Measurements from ENCODE around the gene OR8J1.

DNA sequence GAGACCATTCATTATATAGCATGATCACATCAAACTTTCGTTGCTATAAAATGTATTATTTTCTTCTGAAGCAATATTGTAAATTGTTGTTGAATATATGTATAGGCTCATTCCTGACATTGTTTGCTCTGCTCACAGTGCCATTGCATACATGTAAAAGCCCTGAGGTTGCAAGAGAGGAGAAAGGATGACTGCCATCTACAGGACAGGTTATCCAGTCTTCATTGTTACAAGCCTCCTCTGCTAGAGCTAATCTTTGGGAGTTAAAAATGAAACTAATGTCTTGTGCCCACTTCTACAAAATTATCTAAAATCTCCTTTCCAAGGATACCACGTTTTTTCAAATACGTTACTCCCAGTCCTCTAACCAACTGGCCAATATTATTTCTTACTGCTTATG lies 42.0 kb downstream of the OR8J1 start:
- TF ChIP-seq EZH2phosphoT487 (IDR thresholded peaks at IDR 0.05; ENCODE audit: unreplicated experiment): no peak
- TF ChIP-seq POLR2AphosphoS5 (IDR thresholded peaks at IDR 0.05; ENCODE audit: low read depth): no peak
- TF ChIP-seq CTCF (conservative IDR thresholded peaks at IDR 0.05; ENCODE audit: low read depth in 2 of 2): peak; percentile 55 to 56
- no peak for TF ChIP-seq ETS1 (IDR thresholded peaks at IDR 0.05)
- no peak for TF ChIP-seq REST (IDR thresholded peaks at IDR 0.05; ENCODE audit: unreplicated experiment)
- no peak for TF ChIP-seq CREB1 (CRISPR knock-in tag; IDR thresholded peaks at IDR 0.05; ENCODE audit: low read depth)
- no peak for TF ChIP-seq EZH2 (IDR thresholded peaks at IDR 0.05; ENCODE audit: low read depth, unreplicated experiment)
- TF ChIP-seq NANOG (IDR thresholded peaks at IDR 0.05; ENCODE audit: borderline replicate concordance): no peak
- TF ChIP-seq JUNB (IDR thresholded peaks at IDR 0.05; ENCODE audit: unreplicated experiment): no peak
- no peak for TF ChIP-seq STAT1 (IDR thresholded peaks at IDR 0.05; ENCODE audit: unreplicated experiment)
- no peak for TF ChIP-seq ZNF114 (CRISPR knock-in tag; IDR thresholded peaks at IDR 0.05)
- TF ChIP-seq ZNF331 (CRISPR knock-in tag; IDR thresholded peaks at IDR 0.05; ENCODE audit: low read depth): no peak
- TF ChIP-seq ZNF462 (CRISPR knock-in tag; IDR thresholded peaks at IDR 0.05): no peak
